K562 (cell line): ENCODE measurements around the gene HBM. TPM values are rescaled to one million over a fixed set of nuclear protein-coding genes. Genes with fewer than 3 reads are reported as not detected.

Experiments used
- ATAC-seq: fragments of 200-7000 bp; cut with Tn5 transposase; 3 replicates; pipeline ENCODE4 v1.9.1; 2020; ENCODE audit warnings: moderate library complexity
- BruUV-seq: library from RNA; stranded (reverse); fragments of 400-500 nt; replicated peaks from 2 replicates; lab custom pipeline; 2021; lab: Mats Ljungman, UMichigan
- CTCF ChIA-PET: fragments of 300-600 bp; formaldehyde crosslinking; extraction: SDS; loops from one replicate; lab custom pipeline; 2021; ENCODE audit warnings: low intra/inter-chr PET ratio; lab: Yijun Ruan, JAX
- POLR2A ChIA-PET: fragments of 300-600, 350-650 bp; sonication (Branson Sonifier 250); formaldehyde crosslinking; extraction: SDS; loops from one replicate; lab custom pipeline; 2021; ENCODE audit warnings: antibody characterized with exemption, inconsistent platforms; lab: Yijun Ruan, JAX
- DNase-seq, 4 experiments: peaks; one replicate each; pipeline versions ENCODE4 v3.0.0 to v3.0.0-alpha.2; 2011 to 2018; ENCODE audit warnings: low spot score in 3 of 4, mixed read lengths in 3 of 4; ENCODE audit errors: extremely low read depth in 1 of 4
- FAIRE-seq: peaks from 2 replicates; lab custom pipeline; 2011; peaks lifted over from hg19 to GRCh38; lab: Jason Lieb, UNC
- H2AFZ ChIP-seq: 2 replicates; pipeline ENCODE4 v1.6.0; 2011; ENCODE audit warnings: low read depth, low read length, control low read depth, inconsistent platforms
- H3K27ac ChIP-seq: fragments of 200-600 bp; 3 replicates; pipeline ENCODE4 v1.8.0; 2011; ENCODE audit warnings: low read depth, mild to moderate bottlenecking, control low read depth, inconsistent platforms, low read length, moderate library complexity, mixed read lengths; ENCODE audit errors: extremely low read depth
- H3K27me3 ChIP-seq, 2 experiments: fragments of 300-600 bp in 1 of 2; 2 replicates in 1 of 2; 3 replicates in 1 of 2; pipeline versions ENCODE4 v1.6.0 to v1.8.0; 2011; ENCODE audit warnings: inconsistent platforms in 2 of 2, low read length in 2 of 2, mild to moderate bottlenecking in 1 of 2, mixed read lengths in 1 of 2, moderate library complexity in 1 of 2; ENCODE audit not compliant: control insufficient read depth in 2 of 2, insufficient read depth in 2 of 2
- H3K36me3 ChIP-seq: fragments of 300-600 bp; 3 replicates; pipeline ENCODE4 v1.8.0; 2011; ENCODE audit warnings: mild to moderate bottlenecking, low read length, inconsistent platforms; ENCODE audit not compliant: control insufficient read depth, insufficient read depth
- H3K4me1 ChIP-seq, 2 experiments: fragments of 200-600 bp in 1 of 2; replicated peaks in 1 of 2; 2 replicates in 1 of 2; 3 replicates in 1 of 2; pipeline versions ENCODE4 v1.5.1 to v1.8.0; 2011; ENCODE audit warnings: inconsistent platforms in 2 of 2, low read length in 2 of 2, mild to moderate bottlenecking in 1 of 2, mixed read lengths in 1 of 2, moderate library complexity in 1 of 2; ENCODE audit not compliant: control insufficient read depth in 2 of 2, insufficient read depth in 2 of 2
- H3K4me2 ChIP-seq: 2 replicates; pipeline ENCODE4 v1.6.1; 2011; ENCODE audit warnings: low read length, control low read depth, inconsistent platforms, mixed read lengths; ENCODE audit not compliant: insufficient read depth
- H3K4me3 ChIP-seq: fragments of 200-600 bp; sonication (generic), shearing (Covaris generic); 2 replicates; pipeline ENCODE4 v1.5.1; 2016; ENCODE audit warnings: control low read depth, inconsistent platforms
- H3K79me2 ChIP-seq: fragments of 200-600 bp; 3 replicates; pipeline ENCODE4 v1.8.0; 2011; ENCODE audit warnings: low read length, inconsistent platforms; ENCODE audit not compliant: control insufficient read depth, insufficient read depth
- H3K9ac ChIP-seq, 2 experiments: 2 replicates each; pipeline versions ENCODE4 v1.6.0 to v1.6.1; 2011; ENCODE audit warnings: low read depth in 2 of 2, low read length in 2 of 2, control low read depth in 1 of 2, inconsistent platforms in 1 of 2, mild to moderate bottlenecking in 1 of 2, mixed read lengths in 1 of 2; ENCODE audit not compliant: insufficient read depth in 1 of 2
- H3K9me1 ChIP-seq: one replicate; pipeline ENCODE4 v1.6.0; 2011; ENCODE audit warnings: inconsistent platforms, mild to moderate bottlenecking, low read length, moderate library complexity; ENCODE audit not compliant: control insufficient read depth, insufficient read depth
- H3K9me3 ChIP-seq: replicated peaks from 2 replicates; pipeline ENCODE4 v1.5.1; 2011; ENCODE audit warnings: low read depth, low read length, inconsistent platforms; ENCODE audit not compliant: control insufficient read depth, insufficient read depth
- H4K20me1 ChIP-seq: replicated peaks from 2 replicates; pipeline ENCODE4 v1.6.1; 2011; ENCODE audit warnings: low read length, inconsistent platforms, mixed read lengths; ENCODE audit not compliant: control insufficient read depth, insufficient read depth
- ATF1 ChIP-seq, 2 experiments: fragments of 450-650 bp in 1 of 2; IDR thresholded peaks; 2 replicates each; pipeline ENCODE4 v1.6.1; 2016; ENCODE audit warnings: missing compliant biosample characterization in 1 of 2, missing genetic modification characterization in 1 of 2
- KLF10 ChIP-seq: fragments of 250-450 bp; sonication (Bioruptor Pico); IDR thresholded peaks from 2 replicates; pipeline ENCODE4 v1.6.1; 2021; ENCODE audit warnings: matching md5 sums
- POLR2A ChIP-seq: fragments of 450-650 bp; conservative IDR thresholded peaks from 2 replicates; pipeline ENCODE4 v1.6.1; 2016
- POLR2G ChIP-seq: fragments of 200-400 bp; formaldehyde crosslinking; IDR thresholded peaks from 2 replicates; pipeline ENCODE4 v1.6.1; 2017; ENCODE audit warnings: low read depth, mild to moderate bottlenecking, antibody characterized with exemption, low read length, moderate library complexity
- RHOXF2B ChIP-seq: fragments of 250-450 bp; sonication (Bioruptor Pico); conservative IDR thresholded peaks from 2 replicates; pipeline ENCODE4 v1.5.1; 2021
- SP1 ChIP-seq: sonication (generic); formaldehyde crosslinking; IDR thresholded peaks from 2 replicates; pipeline ENCODE4 v1.8.1; 2022; ENCODE audit warnings: mild to moderate bottlenecking, missing genetic modification reagents
- ZKSCAN3 ChIP-seq: fragments of 250-450 bp; sonication (Bioruptor Pico); IDR thresholded peaks from 2 replicates; pipeline ENCODE4 v1.4.0; 2020
- ZNF263 ChIP-seq: sonication (generic); formaldehyde crosslinking; IDR thresholded peaks from 2 replicates; pipeline ENCODE4 v1.8.0; 2022; ENCODE audit warnings: mild to moderate bottlenecking, missing genetic modification reagents, borderline replicate concordance
- WGBS: fragments of 100-300 bp; shearing (Covaris generic); methylation state at CpG from one replicate; pipeline ENCODE4 v1.1.6; 2016; ENCODE audit warnings: low coverage, mixed read lengths; ENCODE audit not compliant: insufficient coverage; ENCODE audit errors: missing lambda C conversion rate; 5-methylcytosine and 5-hydroxymethylcytosine counted together
- in situ Hi-C: fragments of 300-500 bp; cut with MboI; formaldehyde crosslinking; loops from 4 replicates; pipeline ENCODE4 v1.15.0; 2018; ENCODE audit warnings: inconsistent platforms, mixed read lengths
- intact Hi-C: fragments of 100-400 bp; cut with micrococcal nuclease; formaldehyde crosslinking; loops from 2 replicates; pipeline ENCODE4 v1.14.2; 2022
- polyA plus RNA-seq, 8 experiments: library from polyadenylated mRNA; depleted of rRNA in 4 of 8; stranded (reverse) in 5 of 8; unstranded in 3 of 8; fragments of >200 nt; fragmentation: Nextera tagmentation in 2 of 8; fragmentation: Illumina TruSeq in 1 of 8; extraction: Ambion mirVana in 2 of 8; extraction: Trizol in 1 of 8; gene quantifications; 2 replicates each; pipeline versions ENCODE4 v1.2.1 to v1.2.3, GENCODE V29; 2011 to 2014; ENCODE audit warnings: inconsistent platforms in 1 of 8, missing spikeins in 1 of 8
- total RNA-seq, 7 experiments: library from RNA; depleted of rRNA in 6 of 7; stranded (reverse); fragments of >200 nt in 6 of 7; fragmentation: Illumina TruSeq in 2 of 7; extraction: Trizol in 2 of 7; gene quantifications; 2 replicates each; pipeline versions ENCODE4 v1.2.1 to v1.2.3, GENCODE V29; 2011 to 2021; ENCODE audit warnings: low replicate concordance in 1 of 7

HBM gene
- total and polyA plus RNA-seq, 9 of the 15 experiments (the other 6 are each of a cell fraction or from before 2014, with no cell fraction given) = not detected

DNA sequence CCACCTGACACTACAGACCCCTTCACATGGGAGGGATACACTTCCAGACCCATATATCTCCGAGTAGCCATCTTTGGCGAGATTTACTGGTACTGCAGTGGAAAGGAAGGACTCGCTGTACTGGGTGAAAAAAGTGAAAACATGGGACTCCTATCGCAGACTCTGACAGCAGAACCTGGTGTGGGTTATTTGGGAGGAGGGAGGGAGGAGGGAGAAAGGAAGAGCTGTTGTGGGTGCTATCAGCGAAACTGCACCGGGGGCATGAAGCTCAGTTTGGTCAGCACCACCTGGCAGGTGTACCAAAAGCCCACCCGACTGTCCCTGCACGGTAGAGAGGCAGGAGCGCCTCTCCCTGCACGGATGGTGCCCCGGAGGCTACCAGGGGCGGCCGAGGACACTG is 19.4 kb downstream of the HBM start:
- TF ChIP-seq POLR2A (peak; percentile 44; the same call in 1 of the 2 replicates), ZNF263 (CRISPR knock-in tag) (peak; percentile 63; the same call in 1 of the 2 replicates), POLR2G (peak; percentile 50), ATF1 (CRISPR knock-in tag; IDR thresholded peaks at IDR 0.05) (no peak), ATF1 (tag; IDR thresholded peaks at IDR 0.05) (no peak), SP1 (CRISPR knock-in tag) (no peak), ZKSCAN3 (no peak), KLF10 (no peak), RHOXF2B (CRISPR knock-in tag) (no peak)
- FAIRE-seq = no peak
- Histone ChIP-seq H3K79me2 (peaks cover 17% of the 10 kb centered on the region), H3K36me3 (peaks cover 46% of the 10 kb centered on the region), H3K27me3 (no peaks in the 10 kb centered on the region), H2AFZ (no peak overlapping the region), H3K9ac (peak overlapping the region in 1 of 2 experiments; percentile 36; a peak in 1 of 4 replicates), H3K9me1 (peaks cover 3% of the 10 kb centered on the region), H3K4me3 (no peak overlapping the region), H3K4me1 (peaks cover 9 to 46% of the 10 kb centered on the region in 2 experiments; a peak in 4 of 5 replicates), H3K9me3 (peaks cover 2% of the 10 kb centered on the region; the same call in 1 of the 2 replicates), H4K20me1 (0 out of 2 replicates have a peak, but pooled peaks cover 6% of the 10 kb centered on the region), H3K27ac (no peak overlapping the region), H3K4me2 (no peak overlapping the region)
- intact Hi-C loops = no loop called here
- 90% methylated on average over 13 of the region's 13 CpGs for WGBS
- POLR2A ChIA-PET = interaction anchor here (0.6 to 1.3 kb wide), 6 partner anchors 17 to 132 kb away, joined by 3 read pairs; partner anchors contain the start of gene POLR3K
- no peak for DNase-seq
- BruUV-seq = no TSS peak
- CTCF ChIA-PET = no interaction called here
- in situ Hi-C loops = no loop called here
- ATAC-seq = no peak
